HG02840 (cell line): ENCODE measurements around the gene ITCH.
"Not testable (repeated sequence)": the region's sequence is repeated elsewhere in the genome, so short reads cannot be mapped to it uniquely, and the experiment has no call there.

Experiments
- ATAC-seq: cut with Tn5 transposase; IDR thresholded peaks from one replicate; pipeline ENCODE4 v1.9.1; 2021; ENCODE audit warnings: mild to moderate bottlenecking, moderate library complexity, moderate number of reproducible peaks; ENCODE audit not compliant: unreplicated experiment, low FRiP score

The ITCH gene

DNA sequence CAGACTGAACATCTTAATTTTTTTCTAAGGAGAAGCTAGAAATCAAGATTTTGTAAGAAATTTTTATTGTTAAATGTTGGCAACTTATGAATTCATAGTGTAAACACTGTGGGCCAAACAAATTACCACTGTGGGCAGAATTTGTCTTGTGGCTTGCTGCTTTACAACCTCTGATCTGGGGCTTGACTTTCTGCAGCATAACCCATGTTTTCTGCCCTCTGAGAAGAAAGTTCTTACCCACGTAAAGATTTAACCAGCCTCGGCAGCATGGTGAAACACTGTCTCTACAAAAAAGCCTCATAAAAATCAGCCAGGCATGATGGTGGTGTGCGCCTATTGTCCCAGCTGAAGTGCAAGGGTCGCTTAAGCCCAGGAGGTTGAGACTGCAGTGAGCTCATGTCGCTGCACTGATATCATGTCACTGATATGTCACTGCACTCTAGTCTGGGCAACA lies 12.9 kb downstream of the ITCH start:
- no peak for ATAC-seq

DNA sequence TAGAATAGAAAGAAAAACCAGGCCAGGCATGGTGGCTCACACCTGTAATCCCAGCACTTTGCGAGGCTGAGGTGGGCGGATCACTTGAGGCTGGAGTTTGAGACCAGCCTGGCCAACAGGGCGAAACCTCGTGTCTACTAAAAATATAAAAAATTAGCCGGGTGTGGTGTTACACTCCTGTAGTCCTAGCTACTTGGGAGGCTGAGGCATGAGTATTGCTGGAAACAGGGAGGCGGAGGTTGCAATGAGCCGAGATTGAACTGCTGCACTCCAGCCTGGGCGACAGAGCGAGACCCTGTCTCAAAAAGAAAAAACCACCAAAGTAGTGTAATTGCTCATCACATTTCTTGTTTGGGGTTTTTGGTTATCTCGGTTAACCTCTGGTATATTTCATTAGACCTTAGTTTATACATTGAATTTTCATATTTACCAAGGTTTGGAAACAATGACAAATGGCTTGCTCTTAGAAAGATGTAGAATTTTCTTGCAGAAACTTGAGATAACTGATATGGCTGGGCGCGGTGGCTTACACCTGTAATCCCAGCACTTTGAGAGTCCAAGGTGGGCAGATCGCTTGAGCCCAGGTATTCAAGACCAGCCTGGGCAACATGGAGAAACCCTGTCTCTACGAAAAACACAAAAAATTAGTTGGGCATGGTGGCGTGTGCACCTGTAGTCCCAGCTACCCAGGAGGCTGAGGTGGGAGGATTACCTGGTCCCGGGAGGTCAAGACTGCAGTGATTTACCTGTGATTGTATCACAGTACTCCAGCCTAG lies 14.2 kb downstream of the ITCH start:
- ATAC-seq, result peak; percentile 62

DNA sequence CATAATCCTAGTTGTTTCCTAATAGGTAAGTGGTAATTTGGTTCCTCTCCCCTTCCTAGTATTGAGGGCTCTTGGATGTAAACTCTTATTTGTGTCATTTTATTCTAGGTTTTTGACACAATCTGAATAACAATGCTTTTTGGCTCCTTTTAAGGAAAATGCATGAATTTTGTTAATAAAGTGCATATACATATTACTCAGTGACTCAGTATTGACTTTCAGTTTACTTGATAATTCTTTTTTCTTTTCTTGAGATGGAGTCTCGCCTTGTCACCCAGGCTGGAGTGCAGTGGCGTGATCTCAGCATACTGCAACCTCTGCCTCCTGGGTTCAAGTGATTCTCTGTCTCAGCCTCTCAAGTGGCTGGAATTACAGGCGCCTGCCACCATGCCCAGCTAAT lies 19.1 kb downstream of the ITCH start:
- ATAC-seq, result no peak

DNA sequence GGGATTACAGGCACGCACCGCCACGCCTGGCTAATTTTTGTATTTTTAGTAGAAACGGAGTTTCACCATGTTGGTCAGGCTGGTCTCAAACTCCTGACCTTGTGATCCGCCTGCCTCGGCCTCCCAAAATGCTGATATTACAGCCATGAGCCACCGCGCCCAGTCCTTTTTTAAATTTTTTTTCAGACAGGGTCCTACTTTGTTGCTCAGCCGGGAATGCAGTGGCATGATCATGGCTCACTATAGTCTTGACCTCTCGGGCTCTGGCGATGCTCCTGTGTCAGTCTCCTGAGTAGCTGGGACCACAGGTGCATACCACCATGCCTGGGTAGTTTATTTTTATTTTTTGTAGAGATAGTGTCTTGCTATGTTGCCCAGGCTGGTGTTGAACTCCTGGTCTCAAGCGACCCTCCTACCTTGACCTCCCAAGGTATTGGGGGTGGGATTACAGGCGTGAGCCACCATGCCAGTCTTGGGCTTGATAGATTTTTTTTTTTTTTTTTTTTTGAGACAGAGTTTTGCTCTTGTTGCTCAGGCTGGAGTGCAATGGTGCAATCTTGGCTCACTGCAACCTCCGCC lies 19.9 kb downstream of the ITCH start:
- not testable (repeated sequence) for ATAC-seq

DNA sequence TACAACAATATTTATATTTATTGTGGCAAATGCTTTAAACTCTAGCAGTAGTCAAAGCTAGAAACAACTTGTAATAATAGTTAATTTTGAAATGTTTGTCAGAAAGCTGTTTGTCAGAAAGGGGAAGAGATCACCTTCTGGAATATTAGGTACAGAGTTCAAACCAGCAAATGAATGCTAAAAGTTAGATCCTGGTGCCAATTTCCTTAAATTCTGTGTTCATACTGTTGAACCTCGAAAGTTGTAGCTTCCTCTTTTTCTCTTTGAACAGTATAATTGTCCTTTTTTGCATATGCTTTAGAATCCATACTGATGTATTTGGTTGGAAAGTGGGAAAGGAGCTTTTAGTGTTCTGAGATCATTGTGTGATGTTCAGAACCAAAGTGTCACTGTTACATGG lies 22.4 kb downstream of the ITCH start:
- no peak for ATAC-seq

DNA sequence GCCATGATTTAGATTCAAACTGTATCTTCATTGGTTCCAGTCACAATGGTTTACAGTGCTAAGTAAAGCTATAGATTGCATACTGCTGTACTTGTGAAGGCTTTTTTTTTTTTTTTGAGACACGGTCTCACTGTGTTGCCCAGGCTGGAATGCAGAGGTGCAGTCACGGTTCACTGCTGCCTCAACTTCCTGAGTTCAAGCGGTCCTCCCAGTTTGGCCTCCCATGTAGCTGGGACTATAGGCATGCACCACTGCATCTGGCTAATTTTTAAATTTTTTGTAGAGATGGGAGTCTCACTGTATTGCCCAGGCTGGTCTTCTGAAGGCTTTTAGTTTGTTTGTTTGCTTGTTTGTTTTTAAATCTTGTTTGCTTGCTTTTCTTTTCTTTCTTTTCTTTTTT lies 24.9 kb downstream of the ITCH start:
- ATAC-seq, result no peak

DNA sequence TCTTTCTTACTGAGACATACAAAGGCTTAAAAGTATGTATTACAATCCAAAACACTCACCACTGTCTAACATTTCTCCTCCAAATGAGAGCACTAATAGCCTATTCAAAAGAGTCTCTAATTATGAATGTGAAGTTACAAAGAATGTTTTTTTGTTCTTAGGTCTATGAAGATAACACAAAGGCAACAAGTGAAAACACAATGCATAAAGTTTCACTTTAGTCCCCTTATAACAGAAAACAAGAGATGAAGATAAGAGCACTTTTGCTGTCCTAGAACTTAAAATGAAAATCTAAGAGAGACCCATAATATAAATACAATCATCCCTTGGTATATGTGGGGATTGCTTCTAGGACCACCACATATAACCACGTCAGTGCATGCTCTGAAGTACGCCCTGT lies 25.6 kb downstream of the ITCH start:
- no peak for ATAC-seq

DNA sequence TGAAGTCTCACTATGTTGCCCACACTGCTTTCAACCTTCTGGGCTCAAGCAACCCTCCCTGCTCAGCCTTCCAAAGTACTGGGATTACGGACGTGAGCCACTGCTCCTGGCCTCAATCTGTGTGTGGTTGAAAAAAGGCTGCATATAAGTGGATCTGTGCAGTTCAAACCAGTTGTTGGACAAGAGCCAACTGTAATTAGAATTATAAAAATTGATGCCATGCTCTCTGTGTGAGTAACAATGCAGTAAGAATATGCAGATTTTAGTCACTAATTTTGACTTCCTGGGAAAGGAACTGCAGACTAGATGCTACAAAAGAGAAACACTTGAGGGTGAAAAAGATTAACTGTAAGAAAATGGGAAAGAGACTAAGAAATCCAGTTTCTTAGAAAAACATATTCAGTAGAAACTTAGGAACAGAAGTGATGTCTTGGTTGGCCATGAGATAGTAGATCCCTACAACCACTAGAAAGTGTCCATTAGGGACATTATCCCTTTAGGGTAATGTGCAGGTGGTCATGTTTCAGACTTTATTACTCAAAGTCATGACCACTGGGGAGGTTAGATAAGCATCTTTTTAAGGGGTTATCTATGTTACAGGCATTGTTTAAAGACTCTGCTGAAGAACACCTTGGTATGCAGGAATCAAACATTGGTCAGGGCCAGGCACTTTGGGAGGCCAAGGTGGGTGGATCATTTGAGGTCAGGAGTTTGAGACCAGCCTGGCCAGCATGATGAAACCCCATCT lies 26.3 kb downstream of the ITCH start:
- ATAC-seq, result no peak

DNA sequence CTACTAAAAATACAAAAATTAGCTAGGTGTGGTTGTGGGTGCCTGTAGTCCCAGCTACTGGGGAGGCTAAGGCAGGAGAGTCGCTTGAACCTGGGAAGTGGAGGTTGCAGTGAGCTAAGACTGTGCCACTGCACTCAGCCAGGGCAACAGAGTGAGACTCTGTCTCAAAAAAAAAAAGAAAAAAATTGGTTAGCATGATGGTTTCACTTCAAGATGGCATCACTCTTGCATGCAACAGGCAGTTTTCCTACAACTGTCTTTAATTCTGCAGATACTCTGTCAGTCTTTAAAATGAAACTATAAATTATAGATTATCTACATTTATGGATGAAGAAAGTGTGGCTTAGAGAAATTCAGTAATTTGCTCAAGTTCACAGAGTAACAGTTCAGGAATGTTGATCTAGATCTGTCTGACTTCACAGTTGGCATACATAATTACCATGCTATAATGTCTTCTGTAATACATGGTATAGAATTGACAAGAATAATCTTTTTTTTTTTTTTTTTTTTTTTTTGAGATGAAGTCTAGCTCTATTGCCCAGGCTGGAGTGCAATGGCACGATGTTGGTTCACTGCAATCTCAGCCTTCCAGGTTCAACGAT lies 27.0 kb downstream of the ITCH start:
- no peak for ATAC-seq

DNA sequence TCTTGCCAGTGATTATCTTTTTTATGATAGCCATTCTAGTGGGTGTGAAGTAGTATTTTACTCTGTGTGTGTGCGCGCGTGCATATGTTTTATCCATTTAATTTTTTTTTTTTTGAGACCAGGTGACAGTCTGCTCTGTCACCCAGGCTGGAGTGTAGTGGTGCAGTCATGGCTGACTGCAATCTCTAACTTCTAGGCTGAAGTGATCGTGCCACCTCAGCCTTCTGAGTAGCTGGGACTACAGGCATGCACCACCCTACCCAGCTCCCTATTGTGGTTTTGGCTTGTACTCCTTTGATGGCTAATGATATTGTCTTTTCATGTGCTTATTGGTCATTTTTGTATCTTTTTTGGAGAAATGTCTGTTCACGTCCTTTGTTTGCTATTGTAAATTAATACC lies 33.3 kb downstream of the ITCH start:
- no peak for ATAC-seq

DNA sequence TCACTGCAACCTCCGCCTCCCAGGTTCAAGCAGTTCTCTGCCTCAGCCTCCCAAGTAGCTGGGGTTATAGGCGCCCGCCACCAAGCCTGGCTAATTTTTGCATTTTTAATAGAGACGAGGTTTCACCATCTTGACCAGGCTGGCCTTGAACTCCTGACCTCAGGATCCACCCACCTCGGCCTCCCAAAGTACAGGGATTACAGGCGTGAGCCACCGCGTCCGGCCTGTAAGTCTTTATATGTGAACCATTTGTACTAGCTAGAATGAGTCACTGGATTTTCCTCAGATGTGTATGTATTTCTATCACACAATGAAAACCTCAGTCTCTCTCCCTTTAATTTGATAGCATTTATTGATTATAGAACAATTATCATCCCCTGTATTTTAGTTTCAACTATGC lies 34.0 kb downstream of the ITCH start:
- no peak for ATAC-seq

DNA sequence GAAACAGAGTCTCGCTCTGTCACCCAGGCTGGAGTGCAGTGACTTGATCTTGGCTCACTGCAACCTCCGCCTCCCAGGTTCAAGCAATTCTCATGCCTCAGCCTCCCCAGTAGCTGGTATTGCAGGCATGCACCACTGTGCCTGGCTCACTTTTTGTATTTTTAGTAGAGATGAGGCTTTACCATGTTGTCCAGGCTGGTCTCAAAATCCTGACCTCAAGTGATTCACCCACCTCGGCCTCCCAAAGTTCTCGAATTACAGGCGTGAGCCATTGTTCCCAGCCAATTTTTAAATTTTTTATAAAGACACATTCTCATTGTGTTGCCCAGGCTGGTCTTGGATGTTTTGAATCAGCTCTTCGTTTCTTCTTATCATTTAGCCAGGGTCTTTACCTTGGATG lies 37.7 kb downstream of the ITCH start:
- ATAC-seq, result not testable (repeated sequence)

DNA sequence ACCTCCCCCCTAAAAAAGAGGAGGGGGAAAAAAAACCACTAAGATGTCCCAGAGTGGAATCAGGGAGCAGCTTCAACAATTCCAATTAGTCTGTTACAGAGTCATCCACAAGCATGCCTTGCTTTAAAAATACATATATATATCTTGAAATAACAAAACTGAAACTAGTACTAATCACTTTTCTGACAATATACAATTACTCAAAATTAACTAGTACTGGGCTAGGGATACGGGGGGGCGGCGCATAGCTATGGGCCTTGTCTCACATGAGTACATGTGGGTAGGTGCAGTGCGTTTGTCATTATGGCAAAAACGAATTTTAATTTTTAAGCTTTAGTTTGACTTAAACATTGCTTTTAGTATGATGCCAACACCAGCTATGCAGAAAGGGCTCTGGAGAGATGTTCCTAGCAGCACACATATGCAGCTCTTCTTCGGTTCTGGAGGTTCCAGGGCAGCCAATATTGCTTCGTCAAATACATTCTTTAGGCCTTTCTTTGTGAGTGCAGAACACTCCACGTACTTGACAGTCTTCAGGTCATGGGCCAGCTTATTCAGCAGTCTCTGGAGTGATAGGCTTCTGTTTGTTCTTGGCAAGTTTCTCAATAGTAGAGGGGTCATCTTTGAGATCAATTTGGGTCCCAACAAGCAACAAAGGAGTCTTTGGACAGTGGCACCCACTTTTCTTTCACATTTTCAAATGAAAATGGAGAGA lies 38.8 kb downstream of the ITCH start:
- ATAC-seq, result no peak

DNA sequence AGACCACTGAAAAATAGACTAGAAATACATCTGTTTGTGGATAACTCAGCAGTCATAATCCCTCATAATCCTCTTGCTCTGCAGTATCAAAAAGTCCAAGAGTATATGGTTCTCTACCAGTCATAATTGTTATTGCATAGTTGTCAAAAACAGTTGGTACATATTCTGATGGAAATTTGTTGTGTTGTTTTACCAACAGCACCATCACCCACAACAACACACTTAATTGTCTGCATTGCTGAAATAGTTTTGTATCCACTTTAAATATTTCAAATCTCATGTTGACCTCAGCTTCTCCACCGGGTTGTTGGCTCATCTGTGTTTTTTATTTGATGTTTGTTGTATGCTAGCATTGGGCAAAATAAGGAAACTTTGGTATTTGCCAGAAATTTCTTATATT lies 39.4 kb downstream of the ITCH start:
- ATAC-seq, result no peak

DNA sequence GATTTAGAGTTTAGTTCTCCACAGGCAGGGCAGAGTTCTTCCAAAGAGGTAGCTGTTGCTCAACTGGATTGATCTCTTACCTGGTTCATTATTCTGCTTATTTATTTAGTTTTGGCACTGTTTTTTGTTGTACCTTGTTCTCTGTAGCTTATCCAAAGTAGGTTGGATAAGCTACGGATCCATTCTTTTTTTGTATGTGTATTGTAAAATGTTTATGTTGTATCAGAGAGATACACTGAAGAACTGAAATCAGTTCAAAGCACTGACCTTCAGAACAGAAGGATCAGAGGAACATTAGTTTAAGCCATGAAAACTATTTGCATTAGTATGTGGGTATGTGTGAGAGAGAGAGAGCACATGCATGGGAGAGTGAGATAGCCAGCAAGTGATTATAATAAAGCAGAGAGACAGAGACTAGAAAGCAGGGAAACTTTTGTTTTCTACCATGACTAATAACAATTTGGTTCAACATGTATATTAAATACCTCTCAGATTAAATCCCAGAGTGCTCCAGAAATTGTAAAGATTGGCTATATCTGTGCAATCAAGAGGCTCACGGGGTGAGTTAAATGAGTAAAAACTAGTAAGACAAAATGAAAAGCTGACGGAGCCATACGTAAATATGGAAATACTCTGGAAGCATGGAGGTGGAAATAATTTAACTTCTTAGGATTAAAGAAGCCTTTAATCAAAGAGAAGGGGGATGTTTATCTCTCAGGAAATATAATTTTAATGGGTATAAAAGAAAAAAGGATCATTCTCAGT lies 40.2 kb downstream of the ITCH start:
- ATAC-seq, result no peak

DNA sequence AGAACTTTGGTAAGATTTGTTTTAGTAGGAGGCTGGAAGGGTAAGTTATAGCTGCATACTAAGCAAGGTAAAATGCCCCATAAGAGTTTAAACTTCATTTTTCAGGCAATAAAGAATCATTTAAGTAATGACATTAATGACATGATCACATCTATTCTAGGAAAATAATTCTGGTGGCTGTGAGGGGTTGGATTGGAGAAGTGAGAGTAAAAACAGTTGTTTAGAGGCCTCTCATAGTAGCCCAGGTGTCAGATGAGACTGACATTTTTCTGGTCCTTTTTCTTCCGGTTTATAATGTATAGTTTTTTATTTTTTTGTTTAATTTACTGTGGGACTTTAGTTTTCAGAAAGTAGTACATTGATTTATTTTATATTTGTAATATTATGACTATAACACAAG lies 40.8 kb downstream of the ITCH start:
- ATAC-seq, result peak; percentile 58

DNA sequence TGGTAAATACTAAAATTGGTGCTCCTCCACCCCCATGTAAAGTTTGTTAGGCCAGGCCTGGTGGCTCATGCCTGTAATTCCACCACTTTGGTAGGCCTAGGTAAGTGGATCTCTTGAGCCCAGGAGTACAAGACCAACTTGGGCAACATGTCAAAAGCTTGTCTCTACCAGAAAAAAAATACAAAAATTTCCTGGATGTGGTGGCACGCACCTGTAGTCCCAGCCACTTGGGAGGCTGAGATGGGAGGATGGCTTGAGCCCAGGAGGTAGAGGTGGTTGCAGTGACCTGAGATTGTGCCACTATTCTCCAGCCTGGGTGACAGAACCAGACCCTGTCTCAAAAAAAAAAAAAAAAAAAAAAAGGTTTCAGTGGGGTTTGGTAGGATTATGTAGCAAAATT lies 41.7 kb downstream of the ITCH start:
- ATAC-seq, result no peak

DNA sequence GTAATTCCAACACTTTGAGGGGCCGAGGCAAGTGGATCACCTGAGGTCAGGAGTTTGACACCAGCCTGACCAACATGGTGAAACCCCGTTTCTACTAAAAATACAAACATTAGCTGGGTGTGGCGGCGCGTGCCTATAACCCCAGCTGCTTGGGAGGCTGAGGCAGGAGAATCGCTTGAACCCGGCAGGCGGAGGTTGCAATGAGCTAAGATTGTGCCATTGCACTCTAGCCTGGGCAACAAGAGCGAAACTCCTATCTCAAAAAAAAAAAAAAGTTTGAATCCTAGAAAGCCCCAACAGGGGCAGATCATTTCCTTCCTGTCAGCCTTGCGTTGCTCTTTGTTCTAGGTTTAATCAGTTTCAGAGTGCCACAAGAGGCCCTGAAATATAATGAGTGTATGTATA lies 42.2 kb downstream of the ITCH start:
- ATAC-seq, result not testable (repeated sequence)

DNA sequence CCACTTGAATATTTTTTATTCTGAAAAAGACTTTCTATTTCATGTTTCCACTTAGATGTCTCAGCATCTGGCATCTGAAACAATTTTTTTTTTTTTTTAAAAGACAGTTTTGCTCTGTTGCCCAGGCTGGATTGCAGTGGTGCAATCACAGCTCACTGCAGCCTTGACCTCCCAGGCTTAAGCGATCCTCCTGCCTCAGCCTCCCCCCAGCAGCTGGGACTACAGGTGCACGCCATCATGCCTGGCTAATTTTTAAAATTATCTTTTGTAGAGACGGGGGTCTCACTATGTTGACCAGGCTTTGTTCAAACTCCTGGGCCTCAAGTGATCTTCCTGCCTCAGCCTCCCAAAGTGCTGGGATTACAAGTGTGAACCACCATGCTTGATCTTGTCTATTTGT lies 42.9 kb downstream of the ITCH start:
- ATAC-seq, result not testable (repeated sequence)

DNA sequence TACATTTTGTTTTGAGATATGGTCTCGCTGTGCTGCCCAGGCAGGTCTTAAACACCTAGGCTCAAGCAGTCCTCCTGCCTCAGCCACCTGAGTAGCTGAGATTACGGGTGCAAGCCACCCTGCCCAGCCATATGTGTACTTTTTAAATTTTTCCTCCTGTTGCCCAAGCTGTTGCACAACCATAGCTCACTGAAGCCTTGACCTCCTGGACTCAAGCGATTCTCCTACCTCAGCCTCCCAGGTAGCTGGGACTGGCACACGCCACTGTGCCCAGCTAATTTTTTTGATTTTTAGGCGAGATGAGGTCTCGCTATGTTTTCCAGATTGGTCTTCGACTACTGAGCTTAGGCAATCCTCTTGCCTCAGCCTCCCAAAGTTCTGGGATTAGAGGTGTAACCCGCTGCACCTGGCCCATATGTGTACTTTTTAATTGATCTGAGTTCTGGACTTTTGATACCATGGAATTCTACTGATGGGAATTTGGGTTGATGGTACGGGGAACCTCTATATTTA lies 44.9 kb downstream of the ITCH start:
- ATAC-seq, result no peak
